ENCODE data around the gene NUDCD2. TPM values are rescaled to one million over a fixed set of nuclear protein-coding genes. Genes with fewer than 3 reads are reported as not detected.

The NUDCD2 gene
- total and polyA plus RNA-seq, 9 of the 15 experiments (the other 6 are each of a cell fraction or from before 2014, with no cell fraction given) = 14.6 to 76.9 (median 32.5) TPM

DNA sequence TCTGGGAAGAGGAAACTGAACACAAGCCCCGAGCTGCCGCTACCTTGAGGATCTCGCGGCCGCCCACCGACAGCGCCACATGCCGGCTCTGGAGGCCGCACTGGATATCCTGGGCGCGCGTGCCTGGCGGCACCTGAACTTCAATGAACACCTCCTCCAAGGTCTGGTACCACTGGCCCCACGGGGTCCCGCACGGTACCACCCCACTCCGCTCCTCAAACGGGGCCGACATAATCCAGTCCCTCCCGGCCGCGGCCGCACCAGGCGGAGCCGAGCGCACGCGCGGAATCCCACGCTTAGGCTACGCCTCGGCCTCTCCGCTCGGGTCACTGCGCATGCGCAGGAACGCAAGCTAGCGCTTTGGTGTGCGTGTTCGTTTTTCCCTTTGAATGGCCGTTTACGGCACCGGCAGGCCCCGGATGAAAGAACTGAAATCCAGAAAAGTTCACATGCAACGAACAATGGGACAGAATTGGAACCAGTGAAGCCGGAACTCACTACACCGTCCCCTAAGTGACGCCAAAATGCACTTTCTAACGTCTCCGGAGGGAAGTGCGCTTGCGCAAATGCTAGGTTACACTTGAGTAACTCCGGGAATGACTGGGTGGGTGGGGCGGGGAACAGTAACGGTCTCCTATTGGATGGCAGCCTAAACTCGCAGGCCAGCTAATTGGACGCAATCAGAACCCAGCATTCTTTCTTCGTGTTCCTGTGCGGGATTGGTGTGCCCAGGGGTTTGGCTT, at the start of gene NUDCD2 (continued):
- TF ChIP-seq ZNF165 (CRISPR knock-in tag; IDR thresholded peaks at IDR 0.05; ENCODE audit: borderline replicate concordance) (no peak), CBX8 (IDR thresholded peaks at IDR 0.05; ENCODE audit: borderline replicate concordance, extremely low read depth, low read depth, low read length, poor library complexity, severe bottlenecking) (no peak), ZNF77 (CRISPR knock-in tag; IDR thresholded peaks at IDR 0.05) (no peak), SAP30 (IDR thresholded peaks at IDR 0.05; ENCODE audit: borderline replicate concordance, insufficient read depth, low read depth, low read length, poor library complexity, severe bottlenecking) (peak; percentile 59), NUFIP1 (IDR thresholded peaks at IDR 0.05; ENCODE audit: partially characterized antibody) (no peak), NFXL1 (CRISPR knock-in tag; IDR thresholded peaks at IDR 0.05) (no peak), ZBTB26 (CRISPR knock-in tag; IDR thresholded peaks at IDR 0.05) (no peak), MCM2 (IDR thresholded peaks at IDR 0.05; ENCODE audit: low read depth) (no peak), MCM7 (IDR thresholded peaks at IDR 0.05) (no peak), BRD9 (IDR thresholded peaks at IDR 0.05; ENCODE audit: low read depth, partially characterized antibody) (no peak), HBP1 (CRISPR knock-in tag; IDR thresholded peaks at IDR 0.05) (no peak), PKNOX1 (IDR thresholded peaks at IDR 0.05) (no peak), SETDB1 (IDR thresholded peaks at IDR 0.05; ENCODE audit: low read length) (no peak), NFIX (CRISPR knock-in tag; IDR thresholded peaks at IDR 0.05; ENCODE audit: low read depth) (no peak), ZNF431 (CRISPR knock-in tag; IDR thresholded peaks at IDR 0.05) (no peak), ZNF780A (CRISPR knock-in tag; IDR thresholded peaks at IDR 0.05) (no peak), FOXM1 (IDR thresholded peaks at IDR 0.05; ENCODE audit: low read depth) (no peak), FOXM1 (CRISPR knock-in tag; IDR thresholded peaks at IDR 0.05; ENCODE audit: low read depth) (no peak; the same call in 1 of the 2 replicates), GATAD2A (IDR thresholded peaks at IDR 0.05) (no peak), SMARCC2 (IDR thresholded peaks at IDR 0.05; ENCODE audit: low read depth) (no peak), NBN (IDR thresholded peaks at IDR 0.05; ENCODE audit: low read depth) (no peak), ATF3 (IDR thresholded peaks at IDR 0.05) (no peak; the same call in 1 of the 2 replicates), ATF3 (CRISPR knock-in tag; conservative IDR thresholded peaks at IDR 0.05) (no peak), RAD51 (IDR thresholded peaks at IDR 0.05; ENCODE audit: borderline replicate concordance, low read depth) (no peak)
- TF ChIP-seq, protein P1, sequence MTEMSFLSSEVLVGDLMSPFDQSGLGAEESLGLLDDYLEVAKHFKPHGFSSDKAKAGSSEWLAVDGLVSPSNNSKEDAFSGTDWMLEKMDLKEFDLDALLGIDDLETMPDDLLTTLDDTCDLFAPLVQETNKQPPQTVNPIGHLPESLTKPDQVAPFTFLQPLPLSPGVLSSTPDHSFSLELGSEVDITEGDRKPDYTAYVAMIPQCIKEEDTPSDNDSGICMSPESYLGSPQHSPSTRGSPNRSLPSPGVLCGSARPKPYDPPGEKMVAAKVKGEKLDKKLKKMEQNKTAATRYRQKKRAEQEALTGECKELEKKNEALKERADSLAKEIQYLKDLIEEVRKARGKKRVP (CRISPR knock-in tag; IDR thresholded peaks at IDR 0.05) = no peak

All from K562 (cell line).